Left cardiac atrium (tissue), 4 donors: ENCODE results near the gene CDK6. TPM values are rescaled to one million over a fixed set of nuclear protein-coding genes. Genes with fewer than 3 reads are reported as not detected.
A peak's percentile ranks its signal among the peaks of the same experiment; 100 is the strongest.
"Not testable (repeated sequence)": the region's sequence is repeated elsewhere in the genome, so short reads cannot be mapped to it uniquely, and the experiment has no call there.

ENCODE experiments used
- ATAC-seq, 2 donors: fragments of 200-7000 bp; cut with Tn5 transposase; one replicate each; pipeline ENCODE4 v1.9.1; 2020; ENCODE audit warnings: mild to moderate bottlenecking in 2 of 2, moderate library complexity in 2 of 2
- DNase-seq: peaks from one replicate; pipeline ENCODE4 v3.0.0-alpha.2; 2020
- intact Hi-C, 2 donors: fragments of 100-400 bp; cut with DNase I; formaldehyde crosslinking; loops; one replicate each; pipeline versions ENCODE4 v1.14.1 to v1.15.1; 2022 to 2023
- long read RNA-seq: library from polyadenylated mRNA; unstranded; transcript quantifications from one replicate; pipeline ENCODE4 v2.0.0, GENCODE V29; 2021
- total RNA-seq, 2 donors: library from RNA; stranded (reverse); fragmentation: NEBNext Ultra II Directional; extraction: Animal tissue kit (Norgen Biotek cat#: 25700); gene quantifications; one replicate each; pipeline ENCODE4 v1.2.1, GENCODE V29; 2021
- donor health status: DM: no; HTN: yes; CAD: no.
- donor health status: DM: no; HTN: yes; CAD: no; lungs with severe emphysema.
- donor health status: DM: yes; HTN: yes; CAD: no.
- donor health status: Dilated cardiomyopathy.

Gene CDK6
- 10 to 100 TPM; 12.9 to 13.9 TPM for total RNA-seq
- long read RNA-seq, partial matches to known transcripts, result 2 of 10 reads
- long read RNA-seq, other reads (novel, unspliced or antisense), result 5 of 10 reads

DNA sequence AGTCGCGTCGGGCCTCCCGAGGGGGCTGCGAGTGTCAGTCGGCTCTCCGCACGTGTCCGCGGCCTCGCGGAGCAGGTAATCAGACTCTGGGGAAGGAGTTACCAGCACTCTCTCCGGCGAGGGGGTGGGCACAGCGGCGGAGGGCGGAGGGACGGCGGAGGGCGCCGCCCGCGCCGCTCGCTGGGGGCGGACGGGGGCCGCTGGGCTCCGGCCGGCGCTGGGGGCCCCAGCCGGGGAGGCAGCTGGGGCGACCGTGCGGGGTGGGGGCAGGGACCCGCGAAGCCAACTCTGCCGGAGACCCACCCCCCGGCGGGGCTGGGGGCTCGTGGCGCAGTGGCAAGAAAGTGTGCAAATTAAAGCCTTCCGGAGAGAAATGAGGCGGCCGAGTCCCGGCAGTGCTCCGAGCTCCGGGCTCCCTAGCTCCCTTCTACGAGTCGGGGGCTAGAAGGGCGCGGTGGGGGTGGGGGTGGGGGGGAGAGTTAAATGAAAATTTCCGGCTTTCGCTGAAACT lies at the start of gene CDK6:
Gene CDK6, minus strand, starts transcription at position 85 of the 511 bp plus-strand sequence. CDS start 3,250 bp downstream, outside the sequence.
- intact Hi-C loops, result loop anchor here (10.0 kb wide), 3 partner anchors 112 to 218 kb away; no protein-coding TSS in a partner anchor
- ATAC-seq, result peak; percentile 61 to 64
- peak; percentile 73 for DNase-seq

DNA sequence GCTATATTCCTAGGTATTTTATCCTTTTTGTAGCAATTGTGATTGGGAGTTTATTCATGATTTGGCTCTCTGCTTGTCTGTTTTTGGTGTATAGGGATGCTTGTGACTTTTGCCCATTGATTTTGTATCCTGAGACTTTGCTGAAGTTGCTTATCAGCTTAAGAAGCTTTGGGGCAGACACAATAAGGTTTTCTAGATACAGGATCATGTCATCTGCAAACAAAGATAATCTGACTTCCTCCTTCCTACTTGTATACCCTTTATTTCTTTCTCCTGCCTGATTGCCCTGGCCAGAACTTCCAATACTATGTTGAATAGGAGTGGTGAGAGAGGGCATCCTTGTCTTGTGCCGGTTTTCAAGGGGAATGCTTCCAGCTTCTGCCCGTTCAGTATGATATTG lies 49.7 kb upstream of the CDK6 start:
- DNase-seq, intact Hi-C loops, ATAC-seq: not testable (repeated sequence)

DNA sequence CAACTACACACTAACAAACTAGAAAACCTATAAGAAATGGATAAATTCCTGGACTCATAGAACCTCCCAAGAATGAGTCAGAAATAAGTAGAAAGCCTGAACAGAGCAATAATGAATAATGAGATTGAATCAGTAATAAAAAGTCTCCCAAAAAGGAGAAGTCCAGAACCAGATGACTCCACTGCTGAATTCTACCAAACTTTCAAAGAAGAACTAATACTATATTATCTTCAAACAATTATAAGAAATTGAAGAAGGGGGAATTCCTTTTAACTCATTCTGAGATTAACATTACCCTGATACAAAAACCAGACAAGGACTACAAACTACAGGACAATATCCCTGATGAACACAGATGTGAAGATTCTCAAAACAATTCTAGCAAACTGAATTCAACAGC lies 47.8 kb upstream of the CDK6 start:
- intact Hi-C loops, result no loop called here
- ATAC-seq, result no peak
- no peak for DNase-seq

DNA sequence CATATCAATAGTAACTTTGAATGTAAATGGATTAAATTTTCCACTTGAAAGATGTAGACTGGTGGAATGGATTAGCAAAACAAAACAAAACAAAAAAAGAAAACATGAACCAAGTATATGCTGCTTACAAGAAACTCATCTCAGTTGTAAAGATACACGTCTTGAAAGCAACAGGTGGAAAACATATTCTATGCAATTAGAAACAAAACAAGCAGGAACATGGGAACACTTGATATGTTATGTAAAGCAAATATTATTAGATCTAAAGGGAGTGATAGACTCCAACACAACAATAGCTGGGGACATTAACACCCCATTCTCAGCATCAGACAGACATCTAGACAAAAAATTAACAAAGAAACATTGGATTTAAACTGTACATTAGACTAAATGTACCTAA lies 46.4 kb upstream of the CDK6 start:
- no peak for DNase-seq
- no peak for ATAC-seq
- intact Hi-C loops, result no loop called here

DNA sequence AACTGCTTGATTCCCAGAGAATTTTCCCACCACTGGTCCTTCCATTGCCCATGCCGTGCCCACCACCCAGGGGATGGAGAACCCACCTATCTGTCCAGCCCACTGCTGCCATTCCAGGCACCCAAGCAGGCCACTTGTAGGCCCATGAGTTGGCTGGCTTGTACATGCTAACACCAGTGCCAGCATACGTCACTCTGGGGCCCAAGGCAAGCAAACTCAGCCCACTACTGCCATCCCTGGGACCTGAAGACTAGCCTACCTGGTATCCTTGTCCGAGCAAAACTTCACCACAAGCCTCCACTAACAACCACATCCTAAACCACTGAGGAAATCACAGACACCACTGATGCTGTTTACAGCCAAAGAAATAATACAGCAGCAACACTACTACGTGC lies 44.7 kb upstream of the CDK6 start:
- DNase-seq (no peak), ATAC-seq (no peak)
- intact Hi-C loops, result no loop called here

DNA sequence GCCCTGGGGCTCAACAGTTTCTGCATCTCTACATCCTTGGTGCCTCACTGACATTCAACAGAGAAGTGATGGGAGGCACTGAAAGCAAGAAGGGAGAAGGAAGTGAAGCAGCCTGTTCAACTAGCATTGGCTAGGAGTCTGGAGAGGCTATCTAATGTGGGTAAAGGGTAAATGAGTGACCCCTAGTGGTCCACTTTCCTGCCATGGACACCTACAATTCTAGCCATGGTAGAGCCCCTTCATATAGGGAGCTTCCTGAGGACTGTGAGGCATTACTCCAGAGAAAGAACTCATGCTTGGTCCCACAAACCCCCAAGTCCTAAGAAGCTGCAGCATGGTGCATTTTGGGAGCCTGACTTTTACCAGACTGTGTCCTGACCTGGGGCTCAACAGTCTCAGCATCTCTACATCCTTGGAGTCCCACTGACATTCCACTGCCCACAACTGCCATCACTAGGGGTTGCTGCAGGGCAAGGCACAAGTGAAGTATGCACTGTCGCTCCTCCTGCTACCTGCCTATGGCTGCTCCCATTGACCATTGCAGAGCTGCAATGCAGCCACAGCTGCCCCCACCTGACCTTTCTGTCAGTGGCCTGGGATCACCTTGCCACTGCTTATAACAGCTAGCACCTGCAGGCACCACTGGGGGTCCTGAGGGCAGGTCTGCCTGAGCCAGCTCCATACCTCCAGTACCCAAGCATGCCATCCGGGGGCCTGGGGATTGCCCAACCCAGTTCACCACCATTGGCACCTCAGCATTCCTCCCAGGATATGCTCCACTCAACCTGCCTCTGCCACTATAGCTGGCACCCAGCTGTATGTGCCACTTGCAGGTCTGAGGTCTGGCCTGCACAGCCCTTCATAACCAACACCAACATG lies 44.1 kb upstream of the CDK6 start:
- DNase-seq (no peak), ATAC-seq (peak; percentile 30 to 51)
- intact Hi-C loops, result no loop called here

DNA sequence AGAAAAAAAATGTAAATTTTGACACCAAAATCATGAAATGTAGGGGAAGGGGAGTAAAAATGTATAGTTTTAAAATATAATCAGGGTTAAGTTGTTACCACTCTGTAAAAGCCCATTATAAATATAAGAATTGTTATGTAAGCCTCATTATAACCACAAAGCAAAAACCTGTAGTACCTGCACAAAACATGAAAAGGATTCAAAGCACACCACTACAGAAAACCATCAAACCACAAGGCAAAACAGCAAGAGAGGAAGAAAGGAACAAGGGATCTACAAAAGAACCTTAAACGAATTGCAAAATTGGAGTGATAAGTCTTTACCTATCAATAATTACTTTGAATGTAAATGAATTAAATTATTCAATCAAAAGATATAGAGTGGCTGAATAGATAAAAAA lies 41.0 kb upstream of the CDK6 start:
- intact Hi-C loops, result no loop called here
- DNase-seq (no peak), ATAC-seq (no peak)

DNA sequence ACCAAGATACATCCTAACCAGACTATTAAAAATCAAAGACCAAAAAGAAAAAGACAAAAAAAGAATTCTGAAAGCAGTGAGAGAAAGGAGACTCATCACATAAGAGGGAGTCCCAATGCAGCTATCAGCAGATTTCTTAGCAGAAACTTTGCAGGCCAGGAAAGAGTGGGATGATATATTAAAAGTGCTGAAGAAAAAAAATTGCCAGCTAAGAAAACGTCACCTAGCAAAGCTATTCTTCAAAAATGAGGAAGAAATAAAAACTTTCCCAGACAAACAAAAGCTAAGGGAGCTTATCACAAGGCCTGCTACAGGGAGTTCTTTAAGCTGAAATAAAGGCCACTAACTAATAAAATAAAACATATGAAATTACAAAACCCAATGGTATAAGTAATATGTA lies 40.5 kb upstream of the CDK6 start:
- DNase-seq, result no peak
- intact Hi-C loops, result no loop called here
- no peak for ATAC-seq

DNA sequence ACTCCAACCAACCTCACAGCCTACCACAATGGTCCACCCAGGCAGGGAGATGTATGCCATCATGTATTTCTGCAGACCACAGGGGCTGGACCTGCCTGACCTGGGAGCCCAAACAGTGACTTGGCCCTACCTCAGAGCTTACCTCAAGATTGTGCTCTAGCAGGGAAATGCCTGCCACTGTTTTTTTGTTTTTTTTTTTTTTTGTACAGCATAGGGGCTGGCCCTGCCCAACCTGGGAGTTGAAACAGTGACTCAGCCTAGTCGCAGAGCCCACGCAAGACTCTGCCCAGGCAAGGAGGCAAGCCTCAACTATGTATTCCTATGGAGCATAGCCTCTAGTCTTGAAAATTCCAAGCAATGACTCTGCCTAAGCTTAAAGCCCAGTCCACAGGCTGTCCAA lies 39.3 kb upstream of the CDK6 start:
- no peak for ATAC-seq
- intact Hi-C loops, result no loop called here
- DNase-seq, result no peak

DNA sequence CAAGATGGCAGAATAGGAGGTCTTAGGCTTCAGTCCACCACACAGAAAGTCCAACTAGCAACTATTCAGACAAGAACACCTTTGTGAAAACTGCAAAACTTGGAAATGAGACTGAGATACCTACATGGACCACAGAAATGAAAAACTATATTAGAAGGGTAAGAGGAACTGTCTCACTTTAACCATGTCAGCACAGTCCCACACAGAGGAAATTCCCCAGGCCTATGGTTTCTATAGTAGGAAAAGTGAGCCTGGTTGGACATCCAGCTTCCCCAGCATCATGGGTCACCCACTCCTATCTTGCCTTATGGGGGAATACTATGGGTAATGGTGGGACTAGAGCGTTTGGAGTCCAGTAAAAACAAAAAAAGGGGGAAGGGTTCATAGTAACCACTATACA lies 38.8 kb upstream of the CDK6 start:
- intact Hi-C loops, result no loop called here
- DNase-seq, result no peak

DNA sequence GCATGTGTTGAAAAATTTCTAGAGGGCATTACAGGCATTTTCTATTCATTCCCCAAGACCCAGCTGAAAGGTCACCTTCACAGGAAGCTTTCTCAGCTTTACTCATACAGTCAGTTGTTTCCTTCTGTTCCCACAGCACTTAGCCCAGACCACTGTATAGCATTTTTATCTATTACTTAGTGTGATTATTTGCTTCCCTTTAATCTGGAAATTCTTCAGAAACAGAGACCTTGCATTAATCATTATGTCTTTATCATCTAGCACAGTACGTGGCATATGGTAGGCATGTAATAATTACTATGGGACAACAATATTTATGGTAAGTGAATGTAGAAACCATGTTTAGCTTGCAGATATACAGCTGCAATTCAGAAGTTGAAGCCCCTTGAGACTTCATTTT lies 38.2 kb upstream of the CDK6 start:
- intact Hi-C loops, result no loop called here
- DNase-seq (no peak), ATAC-seq (no peak)

More for the DNA sequence above, 38.8 kb upstream of the CDK6 start:
- no peak for ATAC-seq

DNA sequence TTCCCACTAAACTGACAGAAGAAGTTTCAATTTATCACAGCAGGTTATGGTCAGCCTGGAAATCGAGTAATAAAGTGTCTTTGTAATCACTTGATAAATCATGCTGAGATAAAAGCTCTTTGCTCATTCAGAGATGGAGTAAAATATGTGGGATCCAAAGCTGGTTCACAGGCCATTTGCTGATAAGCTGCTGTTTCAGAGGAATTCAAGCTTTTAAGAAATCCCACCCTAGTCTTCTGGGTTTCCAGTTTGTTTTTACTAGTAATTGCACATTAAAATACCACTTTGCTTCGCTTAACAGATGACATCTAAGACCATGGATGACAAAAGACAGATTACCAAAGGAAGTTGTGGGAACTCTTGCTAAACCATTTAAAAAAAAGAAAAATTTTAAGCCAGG lies 37.4 kb upstream of the CDK6 start:
- ATAC-seq (no peak), DNase-seq (no peak)
- intact Hi-C loops, result no loop called here

DNA sequence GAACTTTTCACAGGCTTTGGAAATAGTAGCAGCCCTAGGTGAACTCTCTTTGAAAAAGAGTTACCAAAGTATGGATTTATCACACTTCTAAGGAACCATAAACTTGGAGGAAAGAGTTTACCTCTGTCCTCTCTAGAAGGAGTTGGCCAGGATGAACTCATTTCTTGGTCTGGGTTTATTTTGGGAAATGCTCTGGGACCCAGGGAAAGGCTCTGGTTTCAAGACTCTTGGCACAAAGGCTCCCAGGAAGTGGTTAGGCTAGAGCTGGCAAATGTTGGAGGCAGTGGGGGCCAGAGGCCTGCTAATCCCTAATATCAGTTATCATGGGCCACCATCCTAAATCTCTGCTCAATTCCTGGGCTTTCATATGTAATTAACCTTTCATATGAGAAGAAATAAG lies 36.3 kb upstream of the CDK6 start:
- ATAC-seq, result no peak
- intact Hi-C loops, result no loop called here
- DNase-seq, result no peak

DNA sequence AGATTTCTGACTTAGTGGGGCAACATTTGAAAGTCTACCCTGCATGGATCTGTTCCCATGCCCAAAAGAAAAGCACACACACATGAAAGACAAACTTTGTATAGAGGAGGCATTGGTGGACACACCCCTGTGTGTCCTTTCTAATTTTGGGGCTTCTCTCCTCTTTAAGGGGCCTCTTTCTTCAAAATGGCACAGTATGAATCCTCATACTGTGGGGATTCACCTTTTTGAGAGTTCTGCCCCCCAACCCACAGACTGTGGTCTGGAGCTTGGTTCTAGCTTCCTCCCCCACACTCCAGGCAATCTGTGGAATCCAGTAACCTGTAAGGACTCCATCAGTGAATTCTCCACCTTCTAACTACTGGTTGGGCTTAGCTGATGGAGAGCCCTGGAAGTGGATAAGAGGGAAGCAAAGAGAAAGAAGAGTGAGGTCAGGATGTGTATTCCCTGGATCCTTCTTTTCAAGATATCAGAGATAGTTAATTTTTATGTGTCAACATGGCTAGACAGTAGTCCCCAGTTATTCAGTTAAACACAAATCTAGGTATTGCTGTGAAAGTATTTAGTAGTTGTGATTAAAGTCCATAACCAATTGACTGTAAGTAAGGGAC lies 32.4 kb upstream of the CDK6 start:
- ATAC-seq, result no peak
- intact Hi-C loops, result no loop called here
- DNase-seq, result no peak

DNA sequence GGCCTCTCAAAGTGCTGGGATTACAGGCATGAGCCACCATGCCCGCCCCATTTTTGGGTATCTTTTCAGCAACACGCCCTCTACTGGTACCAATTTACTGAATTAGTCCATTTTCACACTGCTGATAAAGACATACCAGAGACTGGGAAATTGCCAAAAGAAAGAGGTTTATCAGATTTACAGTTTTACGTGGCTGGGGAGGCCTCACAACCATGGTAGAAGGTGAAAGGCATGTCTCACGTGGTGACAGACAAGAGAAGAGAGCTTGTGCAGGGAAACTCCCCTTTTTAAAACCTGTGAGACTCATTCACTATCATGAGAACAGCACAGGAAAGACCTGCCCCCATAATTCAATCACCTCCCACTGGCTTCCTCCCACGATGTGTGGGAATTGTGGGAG lies 27.8 kb upstream of the CDK6 start:
- ATAC-seq, intact Hi-C loops, DNase-seq: not testable (repeated sequence)

DNA sequence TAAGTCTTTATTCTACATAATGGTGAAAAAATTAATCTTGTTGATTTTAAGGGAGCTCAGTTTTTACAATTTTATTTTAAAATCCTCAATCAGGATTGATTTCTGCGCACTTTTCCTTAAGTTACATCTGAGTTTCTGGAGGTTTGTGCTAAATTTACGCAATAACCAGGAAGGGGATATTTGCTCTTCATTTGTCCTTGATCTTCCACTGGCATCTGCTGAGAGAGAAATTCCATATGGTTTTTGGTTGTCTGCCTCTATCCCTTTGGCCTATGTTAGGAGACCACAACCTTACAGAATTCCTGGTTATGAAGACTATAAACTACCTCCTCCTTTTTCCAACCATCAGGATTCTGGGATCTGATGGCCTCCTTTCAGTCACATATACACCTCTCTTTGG lies 20.1 kb upstream of the CDK6 start:
- intact Hi-C loops, result no loop called here
- no peak for DNase-seq
- ATAC-seq, result no peak

DNA sequence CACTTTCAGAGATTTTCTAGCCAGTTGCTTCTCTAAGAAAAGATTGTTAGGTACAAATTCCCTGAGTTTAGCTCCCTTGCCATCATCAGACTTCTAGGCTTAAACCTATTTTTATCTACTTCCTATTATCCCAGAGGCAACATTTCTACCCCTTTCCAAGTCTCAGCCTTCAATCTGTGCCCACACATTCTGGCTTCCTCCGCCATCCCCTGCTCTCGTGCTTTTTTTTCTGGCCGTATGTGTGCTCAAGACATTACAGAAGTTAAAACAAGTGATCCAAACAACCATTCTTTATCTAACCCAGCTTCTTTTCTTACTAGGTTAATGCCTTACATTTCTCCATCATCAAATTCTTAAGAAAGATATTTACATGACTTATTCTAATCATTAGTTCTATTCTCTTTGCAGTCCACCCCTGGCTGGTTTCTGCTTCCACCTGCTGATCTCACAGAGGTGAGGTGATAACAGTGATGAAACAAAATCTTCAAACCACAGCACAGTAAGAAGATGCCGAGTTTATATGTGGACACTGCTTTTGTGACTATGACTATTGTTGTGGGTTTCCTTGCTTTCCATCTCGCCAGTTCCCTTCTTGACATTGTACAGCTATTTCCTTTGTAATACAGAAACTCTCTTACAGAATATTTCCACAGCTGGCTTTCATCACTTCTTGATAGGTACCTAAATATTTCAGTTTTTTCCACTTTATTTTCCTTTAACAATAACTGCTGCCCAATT lies 18.3 kb upstream of the CDK6 start:
- ATAC-seq, result no peak
- intact Hi-C loops, result no loop called here
- no peak for DNase-seq

DNA sequence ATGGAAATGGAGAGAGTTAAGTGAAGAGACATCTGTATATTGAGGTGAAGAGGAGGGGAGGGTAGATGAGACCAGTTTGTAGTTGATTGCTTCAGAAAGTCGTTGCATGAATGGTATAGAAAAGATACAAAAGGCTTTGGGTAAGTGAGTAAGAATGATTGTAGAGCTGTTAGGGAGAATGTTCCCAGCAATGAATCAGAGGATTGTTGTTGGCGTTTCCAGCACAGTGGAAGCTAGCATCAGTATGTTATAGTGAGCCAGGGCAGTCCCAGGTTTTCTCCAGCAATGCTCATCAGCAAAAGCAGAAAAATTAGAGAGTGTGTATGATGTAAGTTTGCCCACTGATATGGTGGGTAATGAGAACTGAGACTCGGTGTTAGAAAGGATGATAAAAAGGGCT lies 15.4 kb upstream of the CDK6 start:
- ATAC-seq, result no peak
- no peak for DNase-seq
- intact Hi-C loops, result no loop called here

DNA sequence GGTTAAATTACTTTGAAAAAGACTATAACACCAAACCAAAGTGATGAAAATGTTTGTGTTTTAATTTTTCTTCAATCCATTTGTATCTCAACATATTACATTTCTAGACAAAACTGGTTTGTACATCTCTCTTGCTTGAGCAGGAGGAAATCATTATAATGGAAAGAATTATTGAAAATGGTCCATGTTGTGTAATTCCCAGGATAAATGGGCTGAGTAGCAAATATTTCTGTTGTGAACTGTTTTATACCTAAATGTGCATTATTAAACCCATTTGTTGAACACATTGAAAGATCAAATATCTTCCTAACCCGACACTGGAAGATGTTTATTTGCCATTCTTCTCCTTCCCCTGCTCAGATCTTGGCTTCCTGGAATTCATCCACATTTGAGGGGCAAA lies 14.1 kb upstream of the CDK6 start:
- ATAC-seq, result no peak
- intact Hi-C loops, result no loop called here
- DNase-seq, result no peak

DNA sequence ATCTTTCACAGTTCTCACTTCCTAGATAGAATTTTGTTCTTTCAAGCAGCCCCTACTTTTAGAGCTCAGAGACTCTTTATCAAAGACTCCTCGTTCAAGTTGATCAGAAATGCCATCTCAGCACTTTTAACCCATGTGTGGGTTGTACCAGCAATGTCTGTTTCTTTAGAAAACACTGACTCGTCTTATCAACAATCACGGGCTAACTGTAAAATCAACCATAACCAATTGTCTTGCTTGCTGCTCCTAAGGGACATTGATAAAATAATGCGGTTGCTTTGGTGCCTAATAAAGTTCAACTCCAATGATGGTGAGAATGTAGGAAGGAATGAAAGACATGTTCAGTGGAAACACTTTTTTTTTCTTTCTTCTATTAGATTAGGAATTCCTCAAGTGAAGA lies 12.9 kb upstream of the CDK6 start:
- ATAC-seq (no peak), DNase-seq (no peak)
- intact Hi-C loops, result loop anchor here in 1 of 2 donors (10.0 kb wide), 1 partner anchor 205 kb away; no protein-coding TSS in a partner anchor
